ENCODE data around the gene SLIT3. TPM values are rescaled to one million over a fixed set of nuclear protein-coding genes. Genes with fewer than 3 reads are reported as not detected.

Gene SLIT3
- total RNA-seq, 1 donor from 2014 or later, result under 0.01 TPM

DNA sequence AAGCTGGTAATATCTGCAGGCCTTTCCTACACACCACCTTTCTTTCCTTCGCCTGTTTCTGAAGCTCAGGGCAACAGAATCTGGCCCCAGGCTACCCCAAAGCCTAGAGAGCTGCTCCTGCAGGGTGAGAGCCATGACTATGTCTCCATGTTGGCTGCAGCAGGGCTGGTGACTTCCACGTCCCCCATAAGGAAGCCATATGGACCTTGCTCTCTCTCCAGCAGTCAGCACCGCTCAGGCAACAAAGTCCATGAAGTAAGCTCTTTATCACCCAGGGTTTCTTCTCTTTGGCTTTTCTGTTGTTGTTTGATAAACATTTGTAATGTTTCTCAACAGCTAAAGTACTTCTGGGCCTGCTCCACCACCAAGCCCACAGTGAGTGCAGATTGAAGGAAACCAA lies 125.2 kb downstream of the SLIT3 start:
- DNase-seq (ENCODE audit: low read depth in 2 of 2), result no peak

DNA sequence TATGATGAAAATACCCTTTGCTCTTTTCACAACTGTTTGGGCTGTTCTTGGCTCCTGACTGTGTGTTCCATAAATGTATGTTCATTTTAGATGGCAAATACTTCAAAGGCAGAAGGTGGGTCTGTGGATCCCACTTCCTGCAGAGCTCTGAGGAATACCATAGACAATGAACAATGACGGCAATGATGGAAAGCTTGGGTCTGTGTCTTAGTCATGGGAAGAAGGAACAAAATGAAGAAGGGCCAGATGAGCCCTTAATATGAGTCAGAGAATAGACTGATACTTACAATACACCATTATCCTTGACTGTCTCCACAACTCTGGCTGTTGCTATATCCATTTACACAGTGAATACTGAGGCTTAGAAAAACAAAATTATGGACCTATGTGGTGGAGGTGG lies 126.0 kb downstream of the SLIT3 start:
- DNase-seq (ENCODE audit: low read depth in 2 of 2), result no peak

DNA sequence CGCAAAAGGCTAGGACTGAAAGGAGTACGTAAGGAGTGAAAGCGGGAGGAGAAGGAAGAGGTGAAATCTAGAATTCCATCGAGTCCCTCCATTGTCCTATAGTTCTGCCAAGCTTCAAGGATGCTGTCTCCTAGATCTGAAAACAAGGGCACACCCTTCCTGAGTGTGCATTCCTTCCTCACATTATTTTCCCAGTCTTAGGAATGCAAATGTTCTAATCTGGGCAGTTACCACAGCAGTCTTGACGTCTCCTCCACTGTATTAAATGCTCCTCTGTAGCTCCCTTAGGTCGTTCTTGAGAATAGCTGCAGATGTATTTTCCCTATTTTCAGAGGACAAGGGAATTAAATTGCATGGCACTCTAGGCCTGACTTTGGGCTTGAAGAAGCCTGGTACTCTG lies 127.6 kb downstream of the SLIT3 start:
- no peak for DNase-seq (ENCODE audit: low read depth in 2 of 2)

DNA sequence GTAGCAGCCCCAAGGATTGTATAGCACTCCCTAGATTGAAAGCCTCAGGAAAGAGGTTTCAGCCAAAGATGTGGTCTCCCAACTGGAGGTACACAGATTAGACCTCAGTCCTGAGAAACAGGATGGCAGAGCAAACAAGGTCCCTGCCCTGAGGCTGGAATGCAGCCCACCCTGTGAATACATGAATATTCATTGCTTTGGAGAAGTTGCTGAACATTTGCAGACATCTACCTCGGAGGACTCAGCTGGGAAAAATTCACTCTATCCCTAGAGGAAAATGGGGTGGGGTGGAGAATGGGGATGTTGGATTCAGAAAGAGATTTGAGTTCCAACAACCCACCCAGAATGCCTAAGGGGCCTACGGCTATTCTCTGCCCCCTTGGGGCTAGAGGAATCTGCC lies 129.4 kb downstream of the SLIT3 start:
- no peak for DNase-seq (ENCODE audit: low read depth in 2 of 2)

DNA sequence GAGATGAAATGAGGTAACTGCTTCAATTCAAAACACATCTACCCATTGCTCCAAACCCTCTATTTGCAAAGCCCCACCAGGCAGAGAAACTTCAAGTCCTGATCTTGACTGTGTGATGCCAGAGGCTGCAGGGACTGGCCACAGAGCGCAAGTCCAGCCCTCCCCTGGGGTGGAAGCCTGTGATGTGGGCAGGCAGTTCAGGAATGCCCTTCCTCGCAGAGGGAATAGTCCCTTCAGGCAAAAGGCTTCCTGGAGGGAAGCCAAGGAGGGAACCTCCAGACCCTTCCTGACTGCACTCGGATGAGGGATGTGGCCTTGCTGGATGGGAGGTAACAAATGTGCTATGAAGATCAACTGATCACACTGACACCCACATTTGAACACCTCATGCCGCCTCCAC lies 131.2 kb downstream of the SLIT3 start:
- DNase-seq (ENCODE audit: low read depth in 2 of 2), result no peak

DNA sequence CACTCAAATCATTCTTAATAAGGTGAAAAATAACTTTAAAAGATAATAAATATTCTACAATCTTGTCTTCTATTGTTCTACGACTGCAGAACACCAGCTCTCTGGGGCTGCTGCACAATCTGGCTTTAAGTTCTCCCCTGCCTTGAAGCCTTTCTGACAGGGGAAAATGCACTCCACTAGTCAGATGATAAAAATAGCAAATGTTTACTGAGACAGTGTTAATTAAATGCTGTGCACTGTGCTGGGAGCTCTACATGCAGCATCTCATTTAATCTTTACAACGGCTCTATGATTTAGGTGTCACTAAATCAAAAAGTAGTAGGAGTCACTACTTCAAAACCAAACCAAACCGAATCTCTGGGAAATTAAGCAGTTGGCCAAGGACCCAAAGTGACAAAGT lies 132.7 kb downstream of the SLIT3 start:
- no peak for DNase-seq (ENCODE audit: low read depth in 2 of 2)

DNA sequence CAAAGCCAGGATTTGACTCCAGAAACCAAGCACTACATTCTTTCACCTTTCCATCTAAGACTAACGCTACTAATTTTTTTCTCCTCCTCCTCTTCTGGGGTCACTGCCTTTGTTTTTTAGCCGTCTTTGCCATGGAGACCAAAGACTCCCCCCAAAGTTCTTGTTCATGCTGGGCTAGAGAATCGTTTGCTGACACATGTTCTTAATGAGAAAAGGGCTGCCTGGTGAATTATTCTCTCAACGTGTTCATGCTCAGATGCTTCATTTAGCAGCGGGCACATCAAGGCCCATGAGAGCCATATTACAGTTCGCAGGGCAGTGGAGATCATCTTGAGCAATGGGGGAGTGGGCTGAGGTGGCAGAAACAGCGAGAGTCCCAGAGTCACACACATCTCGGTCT lies 134.9 kb downstream of the SLIT3 start:
- DNase-seq (ENCODE audit: low read depth in 2 of 2), result no peak

DNA sequence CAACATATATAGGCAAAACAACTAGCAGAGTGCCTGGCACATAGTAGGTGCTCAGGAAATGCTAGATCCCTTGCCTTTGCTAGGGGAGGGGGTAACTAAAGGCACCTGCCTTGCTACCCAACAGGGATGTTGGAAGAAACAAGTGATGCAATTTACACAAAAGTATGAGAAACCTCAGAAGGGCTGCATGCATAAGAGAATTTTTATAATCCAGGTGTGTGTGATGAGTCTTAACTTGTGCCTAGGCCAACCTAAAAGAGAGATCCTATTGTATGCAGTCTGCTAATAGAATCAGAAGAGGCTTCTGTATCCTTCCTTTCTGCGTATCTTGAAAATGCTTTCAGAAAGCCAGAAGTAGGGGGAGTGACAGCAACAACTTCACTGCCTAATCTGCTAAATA lies 135.9 kb downstream of the SLIT3 start:
- DNase-seq (ENCODE audit: low read depth in 2 of 2), result no peak

DNA sequence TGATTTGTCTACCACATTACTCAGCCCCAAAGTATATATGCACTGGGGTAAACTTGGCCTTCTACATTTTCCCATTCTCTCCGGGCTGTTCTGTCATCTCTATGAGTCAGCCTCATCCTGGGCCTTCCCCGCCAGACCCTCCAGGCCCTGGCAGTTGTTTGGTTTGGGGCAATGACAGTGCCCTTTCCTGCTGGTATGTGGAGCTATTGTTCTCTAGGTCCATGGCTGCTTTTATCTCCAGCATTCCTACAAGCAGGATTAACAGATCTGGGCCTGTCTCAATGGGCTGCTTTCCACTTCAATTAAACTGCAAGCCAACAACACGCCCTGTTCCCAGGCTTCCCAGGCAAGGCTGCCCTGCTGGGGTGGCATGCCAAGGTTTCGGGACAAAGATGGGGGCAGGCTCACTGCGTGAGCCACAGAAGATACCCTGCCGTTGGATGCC lies 136.4 kb downstream of the SLIT3 start:
- no peak for DNase-seq (ENCODE audit: low read depth in 2 of 2)

DNA sequence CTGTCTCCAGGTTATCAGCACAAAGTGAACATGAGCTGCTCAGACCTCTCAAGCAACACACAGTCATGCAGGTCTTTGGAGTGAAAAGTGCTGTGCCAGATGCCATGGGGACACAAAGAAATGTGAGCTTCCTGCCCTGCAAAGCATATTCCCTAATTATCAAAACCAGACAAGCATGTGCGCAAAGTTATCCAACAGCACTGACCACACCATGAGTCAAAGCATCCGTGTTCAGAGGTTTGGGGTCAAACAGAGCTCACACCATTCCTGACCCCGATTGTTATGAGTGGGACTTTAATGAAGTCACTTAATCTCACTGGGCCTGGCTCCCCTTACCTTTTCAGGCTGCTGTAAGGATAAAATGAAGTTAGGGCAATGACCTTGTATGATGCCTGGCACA lies 138.5 kb downstream of the SLIT3 start:
- DNase-seq (ENCODE audit: low read depth in 2 of 2), result no peak

DNA sequence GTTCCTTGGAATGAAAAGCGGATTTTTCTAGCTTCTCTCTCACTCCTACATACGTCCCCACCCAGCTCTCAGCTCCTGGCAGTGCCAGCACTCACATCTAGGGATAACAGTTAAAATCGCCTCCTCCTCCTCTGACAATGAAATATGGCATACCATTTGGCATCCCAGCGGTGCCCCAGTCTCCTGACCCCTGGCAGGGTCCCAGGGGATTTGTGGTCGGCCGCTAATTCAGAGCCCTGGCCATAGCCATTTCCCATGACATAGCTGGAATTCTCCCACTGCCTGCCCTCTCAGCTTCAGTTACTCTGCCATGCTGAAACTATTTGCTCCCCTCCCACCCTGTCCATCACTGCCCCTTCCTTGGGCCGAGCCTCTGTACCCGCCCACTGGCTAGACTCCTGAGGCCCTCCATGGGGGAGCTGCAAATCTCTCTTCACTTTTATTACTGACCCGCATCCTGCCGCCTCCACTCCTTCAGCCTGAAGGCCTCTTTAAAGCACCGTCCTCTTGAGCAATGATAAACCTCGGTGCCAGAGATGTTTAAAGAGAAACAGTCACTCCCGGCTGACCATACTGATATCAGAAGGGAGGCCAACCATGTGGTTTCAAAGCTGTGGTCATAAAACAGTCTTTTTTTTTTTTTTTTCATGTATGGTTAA lies 139.8 kb downstream of the SLIT3 start:
- no peak for DNase-seq (ENCODE audit: low read depth in 2 of 2)

DNA sequence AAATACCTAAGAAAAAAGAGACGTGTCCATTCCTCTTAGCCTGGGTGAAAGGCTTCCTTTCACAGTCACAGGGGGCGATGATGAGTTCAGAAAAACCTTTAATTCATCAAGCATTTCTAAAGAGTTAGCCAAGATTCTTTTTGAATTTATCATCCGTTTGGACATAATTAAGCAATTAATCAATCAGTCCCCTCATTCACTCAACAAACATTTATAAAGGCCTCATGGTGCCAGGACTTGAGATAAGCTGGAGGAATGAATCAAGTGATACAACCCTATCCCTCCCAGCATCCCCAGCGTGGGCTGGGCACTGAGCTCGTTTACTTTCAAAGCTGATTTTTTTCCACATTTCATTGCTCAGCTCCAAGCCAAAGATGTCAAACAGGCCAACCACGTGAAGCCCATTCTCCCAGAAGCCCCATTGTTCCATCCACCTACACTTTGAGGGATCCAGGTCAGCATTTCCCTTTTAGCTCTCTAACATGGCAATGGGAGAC lies 140.5 kb downstream of the SLIT3 start:
- no peak for DNase-seq (ENCODE audit: low read depth in 2 of 2)

DNA sequence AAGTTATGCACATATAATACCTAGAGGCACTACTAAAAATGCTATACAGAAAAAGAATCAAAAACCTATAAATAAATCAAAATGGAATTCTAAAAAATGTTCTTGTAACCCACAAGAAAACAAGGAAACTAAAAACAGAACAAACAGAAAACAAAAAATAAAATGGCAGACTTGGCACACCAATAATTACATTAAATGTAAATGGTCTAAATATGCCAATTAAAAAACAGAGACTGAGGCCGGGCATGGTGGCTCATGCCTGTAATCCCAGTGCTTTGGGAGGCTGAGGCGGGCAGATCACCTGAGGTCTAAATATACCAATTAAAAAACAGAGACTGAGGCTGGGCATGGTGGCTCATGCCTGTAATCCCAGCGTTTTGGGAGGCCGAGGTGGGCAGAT lies 142.2 kb downstream of the SLIT3 start:
- no peak for DNase-seq (ENCODE audit: low read depth in 2 of 2)

DNA sequence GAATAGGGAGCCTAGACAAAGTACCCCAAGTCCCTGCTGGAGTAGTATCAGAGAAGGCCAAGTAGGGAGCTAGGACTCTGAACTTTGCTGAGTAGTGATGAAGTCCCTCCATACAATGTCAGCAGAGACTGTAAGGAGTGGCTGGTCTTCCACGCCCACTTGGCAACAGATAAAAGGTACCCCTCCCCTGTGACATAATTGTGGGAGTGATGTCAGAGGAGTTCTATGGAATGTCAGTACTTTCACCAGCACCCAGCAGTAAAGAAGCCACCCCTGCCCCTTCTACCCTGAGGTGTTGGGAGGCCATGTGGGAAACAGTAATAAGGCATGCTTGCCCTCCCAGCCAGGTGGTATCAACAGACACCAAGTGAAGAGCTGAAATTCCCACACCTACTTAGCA lies 143.9 kb downstream of the SLIT3 start:
- DNase-seq (ENCODE audit: low read depth in 2 of 2), result no peak

DNA sequence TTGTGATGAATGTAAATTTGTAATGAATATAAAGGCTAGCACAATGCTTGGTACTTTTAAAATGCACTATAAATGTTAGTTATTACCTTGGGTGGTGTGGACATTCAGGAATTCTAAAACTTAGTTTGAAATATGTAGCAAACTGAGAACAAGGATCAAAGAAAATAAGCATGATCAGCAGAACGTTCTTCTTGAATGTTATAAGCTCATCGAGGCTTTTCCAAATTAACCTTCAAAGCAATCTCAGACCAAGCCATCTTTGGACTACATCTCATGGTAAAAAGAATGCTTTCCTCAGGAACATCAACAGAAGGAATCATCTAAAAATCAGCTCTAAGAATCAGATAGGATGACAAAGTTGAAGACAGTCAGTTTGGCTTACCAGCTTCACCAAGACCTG lies 146.3 kb downstream of the SLIT3 start:
- no peak for DNase-seq (ENCODE audit: low read depth in 2 of 2)

DNA sequence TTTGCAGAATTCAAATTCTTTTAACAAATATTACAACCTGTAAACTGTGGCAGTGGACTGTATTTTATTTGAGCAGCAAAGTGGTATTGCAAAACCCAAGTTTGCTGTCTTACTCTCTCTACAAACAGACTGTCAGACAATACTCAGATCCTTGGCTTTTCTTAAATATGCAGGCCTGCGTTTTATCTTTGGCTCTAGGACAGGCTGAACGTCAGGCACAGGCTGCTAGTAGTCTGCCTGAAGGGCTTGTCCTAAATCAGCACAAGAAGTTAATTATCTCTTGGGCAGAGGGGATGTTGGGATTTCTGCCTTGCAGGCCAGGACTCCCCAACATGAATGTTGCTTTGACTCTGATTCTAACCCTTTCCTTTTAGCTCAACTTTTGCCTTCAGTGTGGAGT lies 147.5 kb downstream of the SLIT3 start:
- DNase-seq (ENCODE audit: low read depth in 2 of 2), result no peak

DNA sequence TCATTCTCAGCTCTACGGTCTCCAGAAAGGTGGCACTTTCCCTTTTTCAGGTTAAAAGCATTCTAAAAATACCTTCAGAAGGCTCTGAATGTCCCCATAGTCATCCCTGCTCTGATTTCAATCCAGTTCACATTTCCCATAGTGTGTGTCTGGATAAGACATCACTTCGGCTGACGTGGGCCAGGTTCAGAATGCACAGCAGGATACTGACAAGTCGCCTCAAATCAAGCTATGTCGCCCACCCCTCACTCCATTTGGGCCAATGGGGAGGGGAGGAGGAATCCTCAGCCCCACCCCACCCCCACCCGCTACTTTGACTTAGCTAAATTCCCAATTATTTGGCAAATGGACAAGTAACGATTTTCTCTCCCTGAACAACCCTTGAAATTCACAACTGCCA lies 148.0 kb downstream of the SLIT3 start:
- no peak for DNase-seq (ENCODE audit: low read depth in 2 of 2)

DNA sequence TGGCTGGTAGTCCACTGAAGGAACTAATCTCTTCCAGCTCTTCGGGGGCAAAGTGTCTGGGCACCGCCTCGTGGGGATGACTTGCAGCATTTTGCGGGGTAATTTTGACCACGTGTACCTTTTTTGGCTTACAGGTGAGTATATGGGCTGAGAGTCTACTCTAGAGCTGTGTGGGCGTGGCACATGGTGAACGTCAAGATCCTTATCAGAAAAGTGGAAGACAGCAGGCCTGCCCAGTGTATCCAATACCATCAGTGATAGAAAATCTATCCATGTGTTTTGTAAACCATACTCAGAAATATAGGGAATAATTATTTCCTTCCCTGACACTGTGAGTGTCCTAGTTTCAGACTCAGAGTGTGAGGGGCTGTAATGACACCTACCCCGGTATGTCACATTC lies 148.5 kb downstream of the SLIT3 start:
- no peak for DNase-seq (ENCODE audit: low read depth in 2 of 2)

DNA sequence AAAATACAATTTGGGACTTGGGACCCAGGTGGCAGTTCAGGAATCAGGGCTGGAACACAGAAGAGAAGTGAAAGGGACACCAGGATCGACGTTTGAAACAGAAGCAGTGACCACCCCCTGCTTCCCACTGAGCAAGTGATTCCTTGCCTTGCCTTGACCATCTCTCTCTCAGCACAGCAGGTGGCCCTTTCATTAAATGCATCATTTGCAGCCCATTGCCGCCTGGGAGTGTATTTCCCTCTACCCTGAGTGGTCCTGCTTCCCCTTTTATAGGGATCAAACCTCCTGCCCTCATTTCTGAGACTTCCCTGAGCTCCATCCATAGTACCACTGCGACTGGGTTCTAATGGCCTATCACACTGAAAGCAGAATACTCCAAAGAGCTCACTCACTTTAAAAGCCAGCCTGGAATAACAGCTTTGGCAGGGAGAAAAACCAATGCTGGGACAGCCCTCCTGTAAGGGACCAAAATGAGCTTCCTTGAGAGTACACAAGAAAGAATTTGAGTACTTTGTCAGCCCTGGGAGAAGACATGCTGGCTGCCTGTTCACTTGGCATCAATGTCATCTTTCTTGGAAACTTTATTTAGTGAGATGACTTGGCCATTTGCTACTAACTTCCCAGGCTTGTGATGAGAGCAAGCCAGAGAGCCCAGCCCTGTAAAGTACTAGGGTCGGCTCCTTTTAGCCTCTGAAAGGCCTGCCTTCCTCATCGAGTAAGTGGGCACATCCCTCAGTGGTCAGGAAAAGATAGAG lies 149.7 kb downstream of the SLIT3 start:
- no peak for DNase-seq (ENCODE audit: low read depth in 2 of 2)

DNA sequence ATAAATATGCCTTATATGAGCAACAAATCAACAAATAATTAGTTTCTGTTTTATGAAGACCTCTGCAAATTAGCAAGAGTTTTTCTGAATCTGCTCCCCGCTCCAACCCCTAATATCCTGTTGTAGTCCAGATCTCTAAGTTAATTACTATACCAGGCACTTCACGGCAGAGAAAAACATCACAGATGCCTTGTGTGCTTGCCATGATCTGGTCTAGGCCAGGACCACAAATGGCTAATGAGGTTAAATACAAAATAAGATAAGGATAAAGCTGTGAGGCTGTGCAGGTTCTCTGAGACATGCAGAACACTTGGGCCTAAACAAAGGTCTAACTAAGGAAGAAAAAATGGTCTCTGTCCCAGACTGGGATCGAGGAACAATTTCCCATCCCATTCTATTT lies 150.8 kb downstream of the SLIT3 start:
- no peak for DNase-seq (ENCODE audit: low read depth in 2 of 2)

DNA sequence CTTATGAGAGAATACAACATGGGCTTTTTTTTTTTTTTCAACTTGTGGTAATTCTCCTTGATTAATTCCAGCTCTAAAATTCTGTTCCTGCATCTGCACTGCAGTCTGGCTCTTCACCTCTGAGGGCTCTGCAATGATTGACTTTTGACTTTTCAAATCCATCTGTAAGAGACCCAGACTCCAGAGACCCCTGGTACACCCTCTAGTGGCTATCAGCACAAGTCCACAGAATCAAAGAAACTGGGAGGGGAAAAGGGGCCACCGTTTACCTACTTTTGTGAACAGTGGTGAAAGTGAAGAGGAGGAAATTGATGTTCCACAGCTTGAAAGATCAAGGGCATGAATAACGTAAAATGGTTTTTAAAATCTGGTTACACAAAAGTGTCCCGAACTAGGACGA lies 151.6 kb downstream of the SLIT3 start:
- no peak for DNase-seq (ENCODE audit: low read depth in 2 of 2)

DNA sequence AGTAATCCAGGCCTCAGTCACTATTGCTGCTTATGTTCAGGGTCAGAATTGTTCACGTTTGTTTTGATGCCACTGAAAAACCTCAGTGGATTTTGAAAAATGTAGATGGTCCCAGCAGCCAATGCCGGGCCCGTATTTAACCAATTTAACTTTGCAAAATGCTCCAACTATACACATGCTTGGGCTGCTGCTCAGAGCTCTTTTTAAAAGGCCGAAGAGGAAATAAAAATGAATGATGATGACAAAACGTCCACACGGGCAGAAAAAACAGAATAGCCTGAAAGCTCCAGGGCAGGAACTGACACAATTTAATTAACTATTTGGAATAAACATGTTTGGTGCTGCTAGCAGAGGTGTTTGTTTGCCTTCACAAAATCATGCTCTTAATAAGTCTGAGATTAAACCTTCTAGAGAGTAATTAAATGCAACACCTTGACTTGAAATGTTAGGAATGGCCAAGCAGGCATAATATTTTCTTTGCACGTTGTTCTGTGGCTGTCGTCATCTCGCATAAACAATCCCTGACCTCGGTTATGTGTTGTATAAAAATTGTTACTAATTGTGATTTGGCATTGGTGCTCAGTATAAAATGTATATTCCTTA lies 152.7 kb downstream of the SLIT3 start:
- no peak for DNase-seq (ENCODE audit: low read depth in 2 of 2)

DNA sequence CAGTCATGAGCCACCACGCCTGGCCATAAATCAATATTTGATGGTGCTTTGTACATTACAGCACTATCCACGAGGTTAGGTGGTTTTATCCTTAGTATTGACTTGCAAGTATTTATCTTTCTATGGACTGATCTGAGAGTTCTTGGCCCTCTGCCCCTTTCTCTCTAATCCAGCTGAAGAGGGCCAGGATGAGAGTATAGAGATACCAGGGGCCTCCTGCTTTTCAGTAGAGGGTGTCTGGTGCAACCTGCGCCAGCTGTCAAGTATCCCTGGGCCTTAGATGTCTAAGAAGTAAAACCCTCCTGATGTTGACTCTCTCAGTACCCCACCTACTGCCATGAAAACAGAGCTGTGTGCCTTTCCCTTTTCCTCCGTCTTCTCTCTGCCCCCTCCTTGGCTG lies 153.4 kb downstream of the SLIT3 start:
- DNase-seq (ENCODE audit: low read depth in 2 of 2), result no peak
